Activated CD8-positive, alpha-beta T cell treated with anti-CD3 and anti-CD28 coated beads for 36 hours (primary cell): ENCODE data around the gene GALC. TPM values are rescaled to one million over a fixed set of nuclear protein-coding genes. Genes with fewer than 3 reads are reported as not detected.
"Not testable (repeated sequence)": the region's sequence is repeated elsewhere in the genome, so short reads cannot be mapped to it uniquely, and the experiment has no call there.

Experiments
- ATAC-seq: fragments of 200-7000 bp; cut with Tn5 transposase; one replicate; pipeline ENCODE4 v1.10.0; 2021; ENCODE audit warnings: mild to moderate bottlenecking, moderate library complexity
- CTCF ChIA-PET: fragments of 350-600 bp; sonication (Branson Sonifier 250); formaldehyde crosslinking; loops from one replicate; lab custom pipeline; 2021; ENCODE audit warnings: antibody characterized with exemption; lab: Charles Lee
- POLR2A ChIA-PET: fragments of 350-600 bp; sonication (Branson Sonifier 250); formaldehyde crosslinking; loops from one replicate; lab custom pipeline; 2021; ENCODE audit warnings: antibody characterized with exemption; lab: Charles Lee
- DNase-seq: peaks from one replicate; pipeline ENCODE4 v3.0.0-alpha.2; 2020
- H3K27ac Mint-ChIP-seq: one replicate; pipeline ENCODE4 v1.8.0; 2021; ENCODE audit warnings: mild to moderate bottlenecking, mixed read lengths
- H3K27me3 Mint-ChIP-seq: one replicate; pipeline ENCODE4 v1.8.0; 2021; ENCODE audit warnings: mixed read lengths
- H3K36me3 Mint-ChIP-seq: one replicate; pipeline ENCODE4 v1.8.0; 2021; ENCODE audit warnings: low read depth, mixed read lengths
- H3K4me1 Mint-ChIP-seq: one replicate; pipeline ENCODE4 v1.8.0; 2021; ENCODE audit warnings: low read depth, mixed read lengths
- H3K4me3 Mint-ChIP-seq: one replicate; pipeline ENCODE4 v1.8.0; 2021; ENCODE audit warnings: mild to moderate bottlenecking, moderate library complexity, mixed read lengths
- H3K9me3 Mint-ChIP-seq: one replicate; pipeline ENCODE4 v1.8.0; 2021; ENCODE audit warnings: mixed read lengths
- CTCF ChIP-seq: fragments of 200-600 bp; IDR thresholded peaks from one replicate; pipeline ENCODE4 v1.8.0; 2022; ENCODE audit warnings: antibody characterized with exemption, mild to moderate bottlenecking
- intact Hi-C: fragments of 100-400 bp; cut with micrococcal nuclease; formaldehyde crosslinking; loops from one replicate; pipeline ENCODE4 v1.10.0; 2022
- total RNA-seq, 2 experiments: library from RNA; stranded (reverse); gene quantifications; one replicate each; pipeline ENCODE4 v1.2.3, GENCODE V29; 2021

Gene GALC
- total RNA-seq, 2 experiments from 2014 or later: 8.6 to 11.3 TPM

- POLR2A ChIA-PET: interaction anchor here (0.9 to 2.5 kb wide), 4 partner anchors 13 to 37 kb away, joined by 3 to 6 read pairs (median 5); partner anchors contain the start of gene GALC
- TF ChIP-seq CTCF: no peak
- CTCF ChIA-PET: interaction anchor here (0.6 to 1.7 kb wide), 5 partner anchors 12 to 101 kb away, joined by 3 to 8 read pairs (median 4); no protein-coding TSS in a partner anchor
- Mint-ChIP-seq H3K36me3 (peaks cover 8% of the 10 kb centered on the region), H3K27me3 (no peaks in the 10 kb centered on the region), H3K4me3 (no peak overlapping the region), H3K4me1 (peaks cover 59% of the 10 kb centered on the region), H3K9me3 (no peaks in the 10 kb centered on the region), H3K27ac (peak overlapping the region; percentile 53)
- peak; percentile 86 for ATAC-seq
- DNase-seq: peak; percentile 23
- intact Hi-C loops: no loop called here
Measured at GRCh38 chr14:88029500-88029899, 36.5 kb upstream of the GALC start.

GRCh38 chr14:88026890-88027289 lies 33.9 kb upstream of the GALC start:
- POLR2A ChIA-PET: interaction anchor here (1.0 to 1.3 kb wide), 2 partner anchors 9 to 35 kb away, joined by 4 to 7 read pairs; no protein-coding TSS in a partner anchor
- Mint-ChIP-seq H3K9me3 (no peaks in the 10 kb centered on the region), H3K4me1 (peaks cover 79% of the 10 kb centered on the region), H3K36me3 (peaks cover 8% of the 10 kb centered on the region), H3K27ac (peak overlapping the region; percentile 83), H3K4me3 (peak overlapping the region; percentile 30), H3K27me3 (no peaks in the 10 kb centered on the region)
- no peak for TF ChIP-seq CTCF
- CTCF ChIA-PET: interaction anchor here (0.8 to 2.0 kb wide), 3 partner anchors 13 to 82 kb away, joined by 3 to 7 read pairs (median 3); no protein-coding TSS in a partner anchor
- DNase-seq (no peak), ATAC-seq (peak; percentile 18)
- intact Hi-C loops: no loop called here

GRCh38 chr14:88025313-88025712 lies 32.3 kb upstream of the GALC start:
- Mint-ChIP-seq H3K9me3 (no peaks in the 10 kb centered on the region), H3K27me3 (no peaks in the 10 kb centered on the region), H3K4me1 (peaks cover 69% of the 10 kb centered on the region), H3K36me3 (peaks cover 9% of the 10 kb centered on the region), H3K4me3 (no peak overlapping the region), H3K27ac (no peak overlapping the region)
- DNase-seq (no peak), ATAC-seq (no peak)
- POLR2A ChIA-PET: no interaction called here
- intact Hi-C loops: no loop called here
- CTCF ChIA-PET: interaction anchor here (2.0 kb wide), 1 partner anchor 11 kb away, joined by 7 read pairs; no protein-coding TSS in a partner anchor
- no peak for TF ChIP-seq CTCF

- H3K9me3 Mint-ChIP-seq, DNase-seq, POLR2A ChIA-PET, H3K27me3 Mint-ChIP-seq, ATAC-seq, H3K4me3 Mint-ChIP-seq, CTCF ChIA-PET, intact Hi-C loops: not testable (repeated sequence)
- peaks cover 14% of the 10 kb centered on the region for H3K36me3 Mint-ChIP-seq
- peak overlapping the region; percentile 85 for H3K27ac Mint-ChIP-seq
- H3K4me1 Mint-ChIP-seq: peaks cover 68% of the 10 kb centered on the region
Measured at GRCh38 chr14:88024252-88025086, 31.5 kb upstream of the GALC start.

- no peak for TF ChIP-seq CTCF
- Mint-ChIP-seq H3K27me3 (no peaks in the 10 kb centered on the region), H3K36me3 (peaks cover 19% of the 10 kb centered on the region), H3K9me3 (no peaks in the 10 kb centered on the region), H3K27ac (peak overlapping the region; percentile 85), H3K4me3 (no peak overlapping the region), H3K4me1 (peaks cover 67% of the 10 kb centered on the region)
- intact Hi-C loops: no loop called here
- DNase-seq (no peak), ATAC-seq (peak; percentile 75)
- POLR2A ChIA-PET: no interaction called here
- CTCF ChIA-PET: no interaction called here
Measured at GRCh38 chr14:88023658-88024187, 30.7 kb upstream of the GALC start.
